ENCODE measurements around the gene OMA1.
A peak's percentile ranks its signal among the peaks of the same experiment; 100 is the strongest.

- TF ChIP-seq CTCF (conservative IDR thresholded peaks at IDR 0.05 in 1 of 2, IDR thresholded peaks at IDR 0.05 in 1 of 2; ENCODE audit: low read depth in 1 of 2, low read length in 2 of 2) (peak; percentile 57 to 65), EZH2 (IDR thresholded peaks at IDR 0.05; ENCODE audit: low read length, missing control alignments) (no peak)
Measured at GRCh38 chr1:58515794-58516401, 30.6 kb downstream of the OMA1 start.
